ENCODE data around the gene CDKN2C.

Gene CDKN2C

DNA sequence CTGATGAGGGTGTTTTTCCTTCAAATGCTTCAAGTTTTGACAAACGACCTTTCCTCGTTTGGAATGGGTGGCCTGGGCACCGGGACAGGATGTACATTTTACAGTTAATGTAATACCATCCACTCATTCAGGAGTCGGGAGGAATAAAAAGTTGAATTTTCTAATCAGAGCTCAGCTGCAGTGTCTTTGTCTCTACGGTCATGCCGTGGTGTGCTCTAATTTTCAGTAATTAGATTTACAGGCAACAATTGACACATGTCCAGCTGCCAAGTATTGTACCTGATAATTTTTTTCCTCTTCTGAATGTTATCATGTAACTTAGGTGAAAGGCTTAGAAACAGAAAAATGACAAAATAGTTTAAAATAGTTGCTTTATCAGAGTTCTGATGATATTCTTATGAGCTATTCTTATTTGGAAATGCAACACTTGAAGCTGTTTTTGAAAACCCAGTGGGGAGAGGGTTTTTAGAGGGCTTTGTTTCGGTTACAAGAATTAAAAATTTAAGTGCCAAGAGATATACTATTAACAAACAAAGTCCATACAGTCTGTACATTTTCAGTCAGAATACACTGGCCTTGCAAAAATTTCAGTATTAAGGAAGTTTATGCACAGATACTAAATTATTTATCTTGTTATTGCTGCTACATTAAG lies 1.0 kb downstream of the CDKN2C start:
- peak overlapping the region; percentile 96 for H3K27ac Mint-ChIP-seq
- H3K27me3 Mint-ChIP-seq = peaks cover 4% of the 10 kb centered on the region

DNA sequence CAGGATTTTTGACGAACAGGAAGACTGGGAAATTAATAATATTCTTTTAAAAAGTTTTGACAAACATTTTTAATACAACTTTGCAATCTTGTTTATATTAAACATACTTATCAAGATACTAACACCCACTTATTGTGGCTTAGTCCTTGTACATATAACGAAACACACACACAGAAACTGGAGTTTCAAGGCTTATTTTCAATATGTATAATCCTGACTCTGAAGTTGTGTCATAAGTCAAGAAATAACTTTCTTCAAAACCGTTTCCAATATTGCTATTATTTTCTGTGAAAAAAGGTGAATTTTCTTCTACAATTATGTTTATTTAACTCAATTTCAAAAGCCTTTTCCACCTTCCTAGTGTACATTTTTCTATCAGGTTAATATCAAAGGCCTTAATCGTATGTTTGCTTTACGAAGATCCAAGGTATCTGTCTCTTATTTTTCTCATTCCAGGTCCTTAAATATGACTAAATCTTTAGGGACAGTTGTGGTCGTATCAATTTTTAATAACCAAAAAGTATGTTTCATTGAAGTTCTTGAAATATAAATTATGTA lies 1.8 kb downstream of the CDKN2C start:
- Mint-ChIP-seq H3K27me3 (peaks cover 11% of the 10 kb centered on the region), H3K4me3 (peak overlapping the region; percentile 94), H3K36me3 (peaks cover 51% of the 10 kb centered on the region), H3K27ac (no peak overlapping the region), H3K9me3 (no peaks in the 10 kb centered on the region), H3K4me1 (peaks cover 56% of the 10 kb centered on the region)
- DNase-seq = no peak
- CTCF ChIA-PET = no interaction called here

More for the DNA sequence above, 1.0 kb downstream of the CDKN2C start:
- no peak for DNase-seq
- peaks cover 47% of the 10 kb centered on the region for H3K36me3 Mint-ChIP-seq
- CTCF ChIA-PET = interaction anchor here (0.7 kb wide), 1 partner anchor 218 kb away, joined by 3 read pairs; no protein-coding TSS in a partner anchor
- peak overlapping the region; percentile 94 for H3K4me3 Mint-ChIP-seq
- H3K9me3 Mint-ChIP-seq = no peaks in the 10 kb centered on the region
- peaks cover 49% of the 10 kb centered on the region for H3K4me1 Mint-ChIP-seq

DNA sequence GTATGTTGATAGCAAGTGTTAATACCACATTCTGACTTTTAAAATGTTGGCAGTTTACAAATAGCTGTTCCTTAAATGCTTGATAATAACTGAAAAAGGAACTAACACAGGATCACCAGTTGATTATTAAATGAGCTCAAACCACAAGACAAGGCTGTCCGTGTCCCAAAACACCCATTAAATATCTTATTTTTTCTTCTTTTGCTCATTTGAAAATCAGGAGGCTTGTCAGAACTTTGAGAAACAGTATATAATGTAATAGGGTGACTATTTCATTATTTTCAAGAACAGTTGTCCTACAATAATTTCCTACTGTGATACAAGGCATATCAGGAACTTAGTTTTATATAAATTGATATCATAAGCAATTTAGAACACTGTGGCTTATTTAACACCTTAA lies 2.7 kb downstream of the CDKN2C start:
- peaks cover 20% of the 10 kb centered on the region for H3K27me3 Mint-ChIP-seq
- H3K27ac Mint-ChIP-seq = no peak overlapping the region
- no peak overlapping the region for H3K4me3 Mint-ChIP-seq
- H3K4me1 Mint-ChIP-seq = peaks cover 51% of the 10 kb centered on the region
- CTCF ChIA-PET = no interaction called here
- H3K36me3 Mint-ChIP-seq = peaks cover 51% of the 10 kb centered on the region
- H3K9me3 Mint-ChIP-seq = no peaks in the 10 kb centered on the region
- no peak for DNase-seq

DNA sequence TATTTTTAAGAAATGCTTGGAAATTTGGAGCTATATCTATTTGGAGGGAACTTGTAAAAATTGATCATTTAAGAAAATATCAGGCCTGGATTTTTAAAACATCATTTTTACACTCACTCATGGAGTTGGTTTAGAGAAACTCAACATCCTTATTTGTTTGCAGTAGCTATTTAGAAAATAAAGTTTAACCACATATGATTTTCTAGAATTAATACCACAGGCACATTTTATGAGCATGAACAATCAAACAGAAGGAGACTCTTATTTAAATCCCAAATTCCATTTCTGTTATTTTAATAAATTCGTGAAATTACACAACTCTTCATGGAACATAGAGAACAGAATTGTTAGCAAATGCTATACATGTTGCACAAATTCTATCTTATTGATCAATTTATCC lies 3.2 kb downstream of the CDKN2C start:
- peaks cover 50% of the 10 kb centered on the region for H3K4me1 Mint-ChIP-seq
- peaks cover 51% of the 10 kb centered on the region for H3K36me3 Mint-ChIP-seq
- DNase-seq = no peak
- peaks cover 24% of the 10 kb centered on the region for H3K27me3 Mint-ChIP-seq
- no peak overlapping the region for H3K27ac Mint-ChIP-seq
- H3K9me3 Mint-ChIP-seq = no peaks in the 10 kb centered on the region
- H3K4me3 Mint-ChIP-seq = no peak overlapping the region
- CTCF ChIA-PET = no interaction called here

DNA sequence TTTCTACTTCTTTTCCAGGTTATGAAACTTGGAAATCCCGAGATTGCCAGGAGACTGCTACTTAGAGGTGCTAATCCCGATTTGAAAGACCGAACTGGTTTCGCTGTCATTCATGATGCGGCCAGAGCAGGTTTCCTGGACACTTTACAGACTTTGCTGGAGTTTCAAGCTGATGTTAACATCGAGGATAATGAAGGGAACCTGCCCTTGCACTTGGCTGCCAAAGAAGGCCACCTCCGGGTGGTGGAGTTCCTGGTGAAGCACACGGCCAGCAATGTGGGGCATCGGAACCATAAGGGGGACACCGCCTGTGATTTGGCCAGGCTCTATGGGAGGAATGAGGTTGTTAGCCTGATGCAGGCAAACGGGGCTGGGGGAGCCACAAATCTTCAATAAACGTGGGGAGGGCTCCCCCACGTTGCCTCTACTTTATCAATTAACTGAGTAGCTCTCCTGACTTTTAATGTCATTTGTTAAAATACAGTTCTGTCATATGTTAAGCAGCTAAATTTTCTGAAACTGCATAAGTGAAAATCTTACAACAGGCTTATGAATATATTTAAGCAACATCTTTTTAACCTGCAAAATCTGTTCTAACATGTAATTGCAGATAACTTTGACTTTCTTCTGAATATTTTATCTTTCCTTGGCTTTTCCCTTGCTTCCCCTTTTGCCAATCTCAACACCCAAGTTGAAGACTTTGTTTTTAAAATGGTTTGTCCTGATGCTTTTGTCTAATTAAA lies 4.0 kb downstream of the CDKN2C start:
- Mint-ChIP-seq H3K27ac (no peak overlapping the region), H3K27me3 (peaks cover 32% of the 10 kb centered on the region), H3K9me3 (no peaks in the 10 kb centered on the region), H3K36me3 (peaks cover 55% of the 10 kb centered on the region), H3K4me1 (peaks cover 58% of the 10 kb centered on the region), H3K4me3 (no peak overlapping the region)
- CTCF ChIA-PET = no interaction called here
- no peak for DNase-seq

DNA sequence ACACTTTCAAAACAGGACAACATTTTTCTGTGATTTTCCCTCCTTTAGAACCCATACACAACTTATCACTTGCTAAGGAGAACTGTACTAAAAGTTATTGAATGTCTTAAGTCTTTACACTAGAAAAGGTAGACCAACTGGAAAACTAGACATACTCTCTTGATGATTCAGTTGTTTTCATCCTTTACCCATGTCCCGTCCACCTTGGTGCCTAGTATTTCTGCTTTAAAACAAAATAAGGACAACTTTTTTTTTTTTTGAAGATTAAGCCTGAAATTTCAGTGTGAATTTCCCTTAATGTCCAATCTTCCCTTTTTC lies 4.5 kb downstream of the CDKN2C start:
- Mint-ChIP-seq H3K27ac (no peak overlapping the region), H3K4me3 (no peak overlapping the region), H3K36me3 (peaks cover 57% of the 10 kb centered on the region), H3K27me3 (peaks cover 34% of the 10 kb centered on the region), H3K4me1 (peaks cover 61% of the 10 kb centered on the region), H3K9me3 (no peaks in the 10 kb centered on the region)
- no peak for DNase-seq
- CTCF ChIA-PET = no interaction called here

DNA sequence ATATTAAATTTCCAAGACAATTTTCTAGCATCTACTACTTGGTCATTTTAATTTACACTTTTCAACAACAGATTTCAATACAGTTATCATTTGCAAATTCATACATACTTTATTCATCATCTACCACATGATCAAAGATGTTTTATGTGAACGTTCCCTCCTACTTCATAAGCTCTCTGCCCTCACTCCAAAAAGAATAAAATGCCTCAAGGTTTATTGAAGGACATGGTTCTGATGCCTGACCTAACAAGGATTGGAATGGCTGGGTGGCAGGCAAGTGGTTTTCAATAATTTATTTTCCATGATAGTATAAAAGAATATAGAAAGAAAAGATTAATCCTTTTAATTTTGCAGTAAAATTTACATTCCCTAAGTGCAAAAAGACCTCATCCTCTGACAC lies 5.4 kb downstream of the CDKN2C start:
- Mint-ChIP-seq H3K27me3 (peaks cover 34% of the 10 kb centered on the region), H3K27ac (no peak overlapping the region), H3K9me3 (no peaks in the 10 kb centered on the region), H3K4me3 (no peak overlapping the region), H3K4me1 (peaks cover 61% of the 10 kb centered on the region), H3K36me3 (peaks cover 50% of the 10 kb centered on the region)
- DNase-seq = no peak
- CTCF ChIA-PET = no interaction called here

DNA sequence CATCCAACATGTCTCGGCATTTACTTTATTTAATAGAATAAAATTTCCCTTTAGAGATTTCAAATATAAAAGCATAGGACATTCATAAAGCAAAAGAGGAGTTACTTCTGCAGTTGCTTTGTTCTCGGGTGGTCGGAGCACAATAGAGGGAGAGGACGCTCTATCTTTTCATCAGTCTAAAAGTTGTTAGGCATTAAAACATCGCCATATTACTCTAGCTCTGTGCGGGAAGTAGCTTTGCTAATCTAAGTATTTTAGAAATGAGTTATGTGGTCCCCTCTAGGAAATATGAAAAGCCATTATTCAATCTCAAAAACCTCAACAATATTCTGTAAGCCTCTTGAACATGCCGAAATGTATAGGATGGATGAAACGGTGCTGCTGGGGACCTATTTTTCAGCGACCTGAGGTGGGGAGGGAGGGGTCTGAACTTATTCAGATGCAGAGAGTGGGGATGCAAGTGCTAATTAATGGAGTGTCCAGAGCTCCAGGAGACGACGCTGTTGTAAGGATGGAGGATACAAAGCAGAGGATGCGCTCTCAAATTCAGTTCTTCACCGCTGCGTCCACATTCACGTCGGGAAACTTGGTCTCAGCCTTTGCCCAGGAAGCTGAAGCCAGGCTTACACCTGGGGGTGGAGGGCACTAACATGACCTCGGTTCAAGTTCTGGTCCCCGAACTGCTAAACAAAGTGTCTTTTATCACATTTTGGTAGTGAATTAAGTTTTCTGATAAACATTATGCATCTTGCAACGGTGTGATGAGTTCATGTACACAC lies 6.3 kb downstream of the CDKN2C start:
- peaks cover 55% of the 10 kb centered on the region for H3K4me1 Mint-ChIP-seq
- peak overlapping the region; percentile 78 for H3K4me3 Mint-ChIP-seq
- peak overlapping the region; percentile 30 for H3K27ac Mint-ChIP-seq
- DNase-seq = peak; percentile 21
- CTCF ChIA-PET = interaction anchor here (1.9 kb wide), 1 partner anchor 8 kb away, joined by 8 read pairs; no protein-coding TSS in a partner anchor
- H3K27me3 Mint-ChIP-seq = peaks cover 34% of the 10 kb centered on the region
- no peaks in the 10 kb centered on the region for H3K9me3 Mint-ChIP-seq
- H3K36me3 Mint-ChIP-seq = peaks cover 42% of the 10 kb centered on the region

DNA sequence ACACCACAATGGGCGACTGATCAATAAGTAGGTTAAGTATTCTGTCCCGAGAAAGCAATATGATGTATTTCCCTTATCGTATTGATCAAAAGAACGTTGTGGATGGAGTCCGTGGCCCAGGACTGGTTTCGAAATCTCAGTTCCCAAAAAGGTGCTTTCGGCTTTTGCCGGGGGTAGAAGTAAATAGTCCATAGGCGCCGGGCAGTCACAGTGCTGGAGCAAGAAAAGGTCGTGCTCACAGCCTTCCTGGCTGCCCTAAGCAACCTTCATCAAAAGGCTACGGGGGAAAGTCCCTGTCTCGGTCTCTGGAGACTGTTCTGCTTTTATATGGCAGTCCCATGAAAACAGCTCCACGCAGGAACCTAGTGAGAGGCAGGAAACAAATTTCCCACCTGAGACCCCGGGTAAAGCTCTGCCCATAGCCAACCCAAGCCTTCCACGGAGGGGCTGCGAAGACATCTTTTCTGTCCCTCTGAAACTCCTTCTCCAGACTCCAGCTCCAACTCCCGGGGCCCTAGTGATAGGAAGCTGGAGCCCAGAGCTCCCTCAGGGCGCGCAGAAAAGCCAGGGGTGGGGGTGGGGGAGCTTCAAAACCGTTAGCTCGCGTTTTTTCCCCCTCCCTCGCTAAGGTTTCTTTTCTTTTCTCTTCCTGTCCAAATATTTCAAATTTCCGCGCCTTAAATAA lies 7.0 kb downstream of the CDKN2C start:
- peaks cover 34% of the 10 kb centered on the region for H3K27me3 Mint-ChIP-seq
- DNase-seq = peak; percentile 46
- CTCF ChIA-PET = interaction anchor here (1.9 kb wide), 1 partner anchor 9 kb away, joined by 8 read pairs; no protein-coding TSS in a partner anchor

DNA sequence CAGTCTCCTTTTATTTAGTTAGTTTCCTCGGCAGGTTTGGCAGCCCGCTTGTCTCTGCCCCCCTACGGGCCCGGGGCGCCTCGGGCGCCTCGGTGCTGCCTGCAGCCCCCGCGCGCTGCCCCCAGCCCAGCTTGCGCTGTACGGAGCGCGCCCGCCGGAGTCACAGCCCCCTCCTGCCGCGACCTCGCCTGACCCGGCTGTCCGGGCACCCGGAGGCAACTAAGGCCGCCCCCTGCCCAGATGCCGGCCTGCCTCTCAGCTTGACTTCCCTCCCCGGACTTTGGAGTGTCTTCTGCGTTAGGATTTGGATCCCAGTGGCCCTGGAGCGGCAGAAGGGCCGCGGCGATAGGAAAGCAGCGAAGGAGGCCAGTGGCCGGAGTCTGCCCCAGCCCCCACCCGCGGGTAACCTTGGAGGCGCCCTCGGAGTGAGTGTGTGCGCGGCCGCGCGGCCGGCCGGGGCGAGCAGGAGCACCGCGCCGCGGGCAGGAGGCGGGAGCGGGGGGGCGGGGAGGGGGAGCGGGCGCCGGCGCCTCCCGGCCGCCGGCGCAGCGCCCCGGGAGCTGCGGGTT lies 7.6 kb downstream of the CDKN2C start:
- peaks cover 47% of the 10 kb centered on the region for H3K4me1 Mint-ChIP-seq
- DNase-seq = peak; percentile 47
- peaks cover 34% of the 10 kb centered on the region for H3K27me3 Mint-ChIP-seq
- CTCF ChIA-PET = interaction anchor here (1.9 kb wide), 1 partner anchor 9 kb away, joined by 8 read pairs; no protein-coding TSS in a partner anchor
- no peaks in the 10 kb centered on the region for H3K9me3 Mint-ChIP-seq
- peak overlapping the region; percentile 78 for H3K4me3 Mint-ChIP-seq
- H3K36me3 Mint-ChIP-seq = peaks cover 36% of the 10 kb centered on the region
- H3K27ac Mint-ChIP-seq = peak overlapping the region; percentile 68

More for the DNA sequence above, 7.0 kb downstream of the CDKN2C start:
- Mint-ChIP-seq H3K4me1 (peaks cover 49% of the 10 kb centered on the region), H3K4me3 (peak overlapping the region; percentile 78), H3K36me3 (peaks cover 37% of the 10 kb centered on the region), H3K27ac (peak overlapping the region; percentile 68), H3K9me3 (no peaks in the 10 kb centered on the region)

DNA sequence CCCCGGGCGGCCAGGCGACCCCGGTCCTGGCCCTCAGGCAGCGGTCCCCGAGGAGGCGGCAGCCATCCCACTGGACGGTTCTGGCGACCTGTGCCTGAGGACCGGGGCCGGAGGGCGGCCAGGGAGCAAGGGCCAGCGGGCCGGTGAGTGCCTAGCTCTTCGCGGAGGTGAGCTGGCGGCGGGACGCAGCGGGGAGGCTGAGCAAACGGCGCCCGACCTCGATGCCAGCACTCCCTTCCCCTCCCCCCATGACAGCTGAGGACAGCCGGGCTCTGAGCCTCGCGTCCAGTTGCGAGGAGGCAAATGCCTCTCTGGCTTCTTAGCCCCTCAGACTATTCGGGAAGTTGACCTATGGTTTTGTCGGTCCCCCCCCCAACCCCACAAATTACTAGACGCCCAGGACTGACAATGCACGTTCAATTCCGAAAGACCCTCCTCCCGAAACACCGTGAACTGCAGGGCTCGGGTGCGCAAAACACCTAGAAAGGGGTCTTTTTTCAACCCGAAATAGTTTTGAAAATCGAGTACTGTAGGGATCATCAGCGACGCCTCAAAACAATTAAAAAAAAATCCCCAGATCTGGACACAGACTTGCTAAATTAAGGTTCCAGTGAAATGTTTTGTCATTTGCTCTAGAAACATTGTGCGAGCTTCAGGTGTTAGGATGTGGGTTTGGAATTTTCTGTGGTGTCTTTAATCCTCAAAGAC lies 8.3 kb downstream of the CDKN2C start:
- Mint-ChIP-seq H3K9me3 (no peaks in the 10 kb centered on the region), H3K27me3 (peaks cover 34% of the 10 kb centered on the region), H3K4me3 (peak overlapping the region; percentile 77), H3K4me1 (peaks cover 41% of the 10 kb centered on the region), H3K36me3 (peaks cover 33% of the 10 kb centered on the region), H3K27ac (peak overlapping the region; percentile 43)
- CTCF ChIA-PET = interaction anchor here (1.9 kb wide), 1 partner anchor 10 kb away, joined by 8 read pairs; no protein-coding TSS in a partner anchor
- peak; percentile 60 for DNase-seq

DNA sequence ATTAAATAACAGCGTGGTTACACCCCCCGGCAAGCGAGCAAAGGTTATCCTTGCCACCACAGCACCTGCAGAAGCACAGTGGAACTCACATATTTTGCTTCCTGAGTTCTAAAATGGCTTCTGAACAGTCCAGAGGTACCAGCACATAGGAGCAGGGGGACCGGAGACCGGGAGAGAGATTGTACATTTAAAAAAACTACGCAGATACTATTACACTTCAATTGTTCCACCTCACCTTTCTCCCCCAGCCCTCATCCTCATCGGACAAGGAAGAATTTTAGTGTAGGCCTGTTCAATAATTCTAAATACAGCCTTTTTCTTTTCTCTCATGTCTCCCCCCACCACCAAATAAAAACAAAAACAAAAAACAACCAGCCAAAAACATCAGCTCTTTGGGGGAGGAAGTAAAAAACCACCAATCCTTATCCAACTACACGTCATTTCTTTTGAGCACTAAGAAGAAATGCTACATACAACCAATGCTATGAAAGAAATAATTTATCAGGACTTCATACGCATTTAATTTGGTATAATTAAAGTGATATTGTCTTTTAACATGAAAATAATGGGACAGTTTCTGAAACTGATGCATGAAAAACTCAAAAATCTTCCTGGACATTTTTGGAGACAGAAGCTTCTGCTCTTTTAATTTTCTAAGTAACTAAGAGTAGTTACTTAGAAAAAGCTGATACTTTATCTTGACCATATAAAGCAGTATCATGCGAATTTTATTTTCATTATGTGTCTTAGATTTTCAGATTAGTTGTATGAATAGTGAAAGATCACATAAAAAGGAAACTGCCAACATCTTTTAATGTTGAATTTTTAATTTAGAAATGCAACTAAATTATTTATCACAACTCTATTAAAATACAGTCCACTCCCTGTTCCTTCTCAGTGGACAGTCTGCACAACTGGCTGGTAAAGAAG lies 9.1 kb downstream of the CDKN2C start:
- peaks cover 30% of the 10 kb centered on the region for H3K27me3 Mint-ChIP-seq
- peak overlapping the region; percentile 43 for H3K27ac Mint-ChIP-seq

More for the DNA sequence above, 9.1 kb downstream of the CDKN2C start:
- H3K36me3 Mint-ChIP-seq = peaks cover 26% of the 10 kb centered on the region
- H3K9me3 Mint-ChIP-seq = no peaks in the 10 kb centered on the region
- H3K4me3 Mint-ChIP-seq = peak overlapping the region; percentile 77
- peak; percentile 43 for DNase-seq
- CTCF ChIA-PET = interaction anchor here (0.8 kb wide), 1 partner anchor 19 kb away, joined by 3 read pairs; the partner anchor contains the start of gene FAF1
- H3K4me1 Mint-ChIP-seq = peaks cover 33% of the 10 kb centered on the region
